Nephron (organoid): ENCODE results near the gene ITGB1.
"Not testable (repeated sequence)": the region's sequence is repeated elsewhere in the genome, so short reads cannot be mapped to it uniquely, and the experiment has no call there.

Experiments
- H3K27ac Mint-ChIP-seq, 3 experiments: 2 replicates each; pipeline ENCODE4 v1.8.0; 2020; ENCODE audit warnings: mixed read lengths in 3 of 3, mild to moderate bottlenecking in 2 of 3, moderate library complexity in 1 of 3
- H3K27me3 Mint-ChIP-seq: 2 replicates; pipeline ENCODE4 v1.8.0; 2021; ENCODE audit warnings: low read depth, mild to moderate bottlenecking, moderate library complexity, mixed read lengths
- H3K36me3 Mint-ChIP-seq: 2 replicates; pipeline ENCODE4 v1.8.0; 2020; ENCODE audit warnings: low read depth, mixed read lengths
- H3K4me1 Mint-ChIP-seq: 2 replicates; pipeline ENCODE4 v1.8.0; 2020; ENCODE audit warnings: mixed read lengths
- H3K4me3 Mint-ChIP-seq, 3 experiments: 2 replicates each; pipeline ENCODE4 v1.8.0; 2020; ENCODE audit warnings: mild to moderate bottlenecking in 3 of 3, mixed read lengths in 3 of 3, moderate library complexity in 2 of 3
- H3K9me3 Mint-ChIP-seq: 2 replicates; pipeline ENCODE4 v1.8.0; 2020; ENCODE audit warnings: mixed read lengths
- TF ChIP-seq, protein P1 (sequence below), 3 experiments: fragments of 200-600 bp; sonication (generic); IDR thresholded peaks; one replicate each; pipeline ENCODE4 v1.5.0; 2021; ENCODE audit warnings: antibody characterized with exemption in 3 of 3; ENCODE audit not compliant: unreplicated experiment in 3 of 3

ITGB1 gene

DNA sequence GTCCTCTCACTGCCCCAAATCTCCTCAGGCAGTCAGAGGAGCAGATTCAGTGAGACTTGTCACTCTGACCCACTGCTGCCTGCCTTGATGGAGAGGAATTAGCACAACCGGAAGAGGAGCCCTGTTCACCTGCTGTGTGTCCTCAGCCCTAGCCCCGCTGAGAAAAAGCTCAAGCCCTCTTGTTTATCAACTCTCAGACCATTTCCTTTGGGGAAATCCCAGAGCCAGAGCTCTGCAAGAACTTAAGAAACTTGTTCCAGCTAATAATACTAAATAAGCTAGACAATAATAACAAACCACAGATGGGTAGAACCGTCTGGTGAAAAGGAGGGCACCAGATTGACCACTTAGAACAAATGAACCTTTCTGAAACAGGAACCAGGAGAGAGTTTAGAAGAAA is 37.7 kb upstream of the ITGB1 start:
- Mint-ChIP-seq H3K27me3 (no peaks in the 10 kb centered on the region), H3K9me3 (peaks cover 11% of the 10 kb centered on the region), H3K4me1 (no peaks in the 10 kb centered on the region), H3K4me3 (no peak overlapping the region), H3K36me3 (no peaks in the 10 kb centered on the region), H3K27ac (no peak overlapping the region)
- TF ChIP-seq, protein P1, sequence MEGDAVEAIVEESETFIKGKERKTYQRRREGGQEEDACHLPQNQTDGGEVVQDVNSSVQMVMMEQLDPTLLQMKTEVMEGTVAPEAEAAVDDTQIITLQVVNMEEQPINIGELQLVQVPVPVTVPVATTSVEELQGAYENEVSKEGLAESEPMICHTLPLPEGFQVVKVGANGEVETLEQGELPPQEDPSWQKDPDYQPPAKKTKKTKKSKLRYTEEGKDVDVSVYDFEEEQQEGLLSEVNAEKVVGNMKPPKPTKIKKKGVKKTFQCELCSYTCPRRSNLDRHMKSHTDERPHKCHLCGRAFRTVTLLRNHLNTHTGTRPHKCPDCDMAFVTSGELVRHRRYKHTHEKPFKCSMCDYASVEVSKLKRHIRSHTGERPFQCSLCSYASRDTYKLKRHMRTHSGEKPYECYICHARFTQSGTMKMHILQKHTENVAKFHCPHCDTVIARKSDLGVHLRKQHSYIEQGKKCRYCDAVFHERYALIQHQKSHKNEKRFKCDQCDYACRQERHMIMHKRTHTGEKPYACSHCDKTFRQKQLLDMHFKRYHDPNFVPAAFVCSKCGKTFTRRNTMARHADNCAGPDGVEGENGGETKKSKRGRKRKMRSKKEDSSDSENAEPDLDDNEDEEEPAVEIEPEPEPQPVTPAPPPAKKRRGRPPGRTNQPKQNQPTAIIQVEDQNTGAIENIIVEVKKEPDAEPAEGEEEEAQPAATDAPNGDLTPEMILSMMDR (IDR thresholded peaks at IDR 0.05; ENCODE audit: unreplicated experiment in 3 of 3) = no peak

DNA sequence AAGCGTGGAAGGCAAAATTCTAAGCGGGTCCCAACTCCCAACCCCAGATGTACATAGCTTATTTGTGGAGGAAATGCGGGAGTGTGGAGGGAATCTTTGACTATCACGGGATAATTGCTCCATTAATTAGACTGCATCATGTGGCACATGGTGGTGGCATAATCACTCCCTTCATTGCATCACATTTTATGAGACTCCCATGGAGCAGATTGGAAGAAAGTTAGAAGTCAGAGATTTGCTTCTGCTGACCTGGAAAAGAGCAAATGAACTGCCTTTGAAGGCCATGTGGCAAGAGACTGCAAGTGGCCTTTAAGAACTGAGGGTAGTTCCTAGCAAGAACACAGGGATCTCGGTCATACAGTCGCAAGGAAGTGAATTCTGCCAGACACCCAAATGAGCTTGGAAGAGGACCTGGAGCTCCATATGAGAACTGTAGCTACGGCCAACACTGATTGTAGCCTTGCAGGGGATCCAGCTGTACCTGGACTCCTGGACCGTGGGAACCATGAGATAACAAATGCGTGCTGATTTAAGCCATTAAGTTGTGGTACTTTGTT is 37.1 kb upstream of the ITGB1 start:
- Mint-ChIP-seq H3K4me3 (no peak overlapping the region), H3K9me3 (peaks cover 12% of the 10 kb centered on the region), H3K36me3 (no peaks in the 10 kb centered on the region), H3K4me1 (no peaks in the 10 kb centered on the region), H3K27ac (no peak overlapping the region), H3K27me3 (no peaks in the 10 kb centered on the region)
- TF ChIP-seq, protein P1 (IDR thresholded peaks at IDR 0.05; ENCODE audit: unreplicated experiment in 3 of 3) = no peak

DNA sequence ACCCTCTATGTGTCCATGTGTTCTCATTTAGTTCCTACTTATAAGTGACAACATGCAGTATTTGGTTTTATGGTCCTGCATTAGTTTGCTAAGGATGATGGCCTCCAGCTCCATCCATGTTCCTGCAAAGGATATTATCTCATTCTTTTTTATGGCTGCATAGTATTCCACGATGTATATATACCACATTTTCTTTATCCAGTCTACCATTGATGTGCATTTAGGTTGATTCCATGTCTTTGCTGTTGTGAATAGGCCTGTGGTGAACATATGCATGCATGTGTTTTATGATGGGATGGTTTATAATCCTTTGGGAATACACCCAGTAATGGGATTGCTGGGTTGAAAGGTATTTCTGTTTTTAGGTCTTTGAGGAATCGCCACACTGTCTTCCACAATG is 36.6 kb upstream of the ITGB1 start:
- not testable (repeated sequence) for H3K36me3 Mint-ChIP-seq
- H3K9me3 Mint-ChIP-seq = peaks cover 11% of the 10 kb centered on the region

DNA sequence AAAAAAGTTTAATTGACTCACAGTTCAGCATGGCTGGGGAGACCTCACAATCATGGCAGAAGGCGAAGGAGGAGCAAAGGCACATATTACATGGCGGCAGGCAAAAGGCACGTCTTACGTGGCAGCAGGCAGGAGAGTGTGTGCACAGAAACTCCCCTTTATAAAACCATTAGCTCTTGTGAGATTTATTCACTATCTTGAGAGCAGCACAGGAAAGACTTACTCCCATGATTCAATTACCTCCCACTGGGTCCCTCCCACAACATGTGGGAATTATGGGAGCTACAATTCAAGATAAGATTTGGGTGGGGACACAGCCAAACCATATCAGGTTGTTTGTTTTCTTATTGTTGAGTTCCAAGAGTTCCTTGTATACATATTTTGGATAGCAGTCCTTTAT is 34.3 kb upstream of the ITGB1 start:
- H3K9me3 Mint-ChIP-seq = peaks cover 11% of the 10 kb centered on the region
- H3K4me1 Mint-ChIP-seq, H3K27ac Mint-ChIP-seq, H3K4me3 Mint-ChIP-seq, H3K36me3 Mint-ChIP-seq, H3K27me3 Mint-ChIP-seq: not testable (repeated sequence)

More for the DNA sequence above, 36.6 kb upstream of the ITGB1 start:
- not testable (repeated sequence) for H3K27me3 Mint-ChIP-seq, H3K4me1 Mint-ChIP-seq, H3K27ac Mint-ChIP-seq, H3K4me3 Mint-ChIP-seq

DNA sequence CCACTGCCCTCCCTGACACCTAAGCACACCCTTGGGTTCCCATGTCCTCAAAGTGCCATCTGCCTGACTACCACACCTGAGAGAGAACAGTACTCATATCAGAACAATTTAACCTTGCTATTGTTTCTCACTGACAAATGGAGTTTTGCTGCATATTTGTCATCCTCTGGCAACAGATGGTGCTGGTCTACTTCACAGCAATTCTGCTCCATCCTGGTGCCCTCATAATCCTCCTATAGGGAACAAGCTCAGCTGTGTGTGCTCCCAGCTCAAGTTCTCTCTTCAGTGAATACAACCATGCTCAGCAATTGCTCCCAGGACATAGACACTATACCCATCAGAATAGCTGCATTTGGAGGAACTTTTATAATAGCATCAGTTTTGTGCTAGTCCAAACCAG is 32.8 kb upstream of the ITGB1 start:
- Mint-ChIP-seq H3K4me1 (no peaks in the 10 kb centered on the region), H3K27ac (no peak overlapping the region), H3K27me3 (no peaks in the 10 kb centered on the region), H3K4me3 (no peak overlapping the region), H3K9me3 (peaks cover 11% of the 10 kb centered on the region), H3K36me3 (no peaks in the 10 kb centered on the region)
- TF ChIP-seq, protein P1 (IDR thresholded peaks at IDR 0.05; ENCODE audit: unreplicated experiment in 3 of 3) = no peak

DNA sequence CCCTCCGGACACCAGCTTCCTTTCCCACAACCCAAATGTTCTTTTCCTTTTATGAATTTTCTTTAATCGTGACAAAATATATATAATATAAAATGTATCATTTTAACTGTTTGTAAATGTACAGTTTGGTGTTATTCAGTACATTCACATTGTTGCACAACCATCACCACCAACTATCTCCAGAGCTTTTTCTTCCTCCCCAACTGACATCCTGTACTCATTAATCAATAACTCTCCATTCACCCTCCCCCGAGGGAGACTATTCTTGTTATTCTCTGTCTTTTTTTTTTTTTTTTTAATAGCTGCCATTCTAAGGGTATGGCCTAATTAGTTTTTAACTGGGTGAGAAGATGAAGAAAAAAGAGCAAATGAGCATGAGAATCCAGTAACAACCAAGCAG is 30.6 kb upstream of the ITGB1 start:
- H3K36me3 Mint-ChIP-seq = no peaks in the 10 kb centered on the region
- H3K27ac Mint-ChIP-seq = no peak overlapping the region
- peaks cover 11% of the 10 kb centered on the region for H3K9me3 Mint-ChIP-seq
- no peaks in the 10 kb centered on the region for H3K4me1 Mint-ChIP-seq
- TF ChIP-seq, protein P1 (IDR thresholded peaks at IDR 0.05; ENCODE audit: unreplicated experiment in 3 of 3) = no peak
- no peak overlapping the region for H3K4me3 Mint-ChIP-seq
- no peaks in the 10 kb centered on the region for H3K27me3 Mint-ChIP-seq

DNA sequence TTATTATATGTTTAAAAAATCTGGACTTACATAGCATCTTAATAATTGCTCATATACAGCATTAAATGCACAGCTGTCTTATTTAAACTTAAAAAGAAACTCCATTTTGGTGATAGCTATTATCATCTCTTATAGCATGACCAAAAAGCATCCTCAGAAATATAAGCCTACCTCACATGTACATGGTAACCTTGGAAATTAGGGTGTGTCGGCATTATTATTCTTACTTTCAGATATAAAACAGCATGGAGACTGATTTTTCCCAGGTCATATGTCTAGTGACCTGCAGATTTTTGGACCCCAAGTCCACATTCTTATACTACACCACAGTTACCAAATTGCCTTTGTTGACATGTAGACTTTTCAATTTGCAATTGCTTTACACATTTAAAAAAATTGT is 29.1 kb upstream of the ITGB1 start:
- Mint-ChIP-seq H3K4me1 (peaks cover 7% of the 10 kb centered on the region), H3K9me3 (peaks cover 8% of the 10 kb centered on the region), H3K27ac (no peak overlapping the region), H3K36me3 (no peaks in the 10 kb centered on the region), H3K27me3 (peaks cover 3% of the 10 kb centered on the region), H3K4me3 (no peak overlapping the region)
- TF ChIP-seq, protein P1 (IDR thresholded peaks at IDR 0.05; ENCODE audit: unreplicated experiment in 3 of 3) = no peak
